ENCODE data around the gene GATA5. TPM values are rescaled to one million over a fixed set of nuclear protein-coding genes. Genes with fewer than 3 reads are reported as not detected.

GATA5 gene
- polyA plus RNA-seq, 1 of the 3 experiments (the other 2 are of a cell fraction), result not detected

DNA sequence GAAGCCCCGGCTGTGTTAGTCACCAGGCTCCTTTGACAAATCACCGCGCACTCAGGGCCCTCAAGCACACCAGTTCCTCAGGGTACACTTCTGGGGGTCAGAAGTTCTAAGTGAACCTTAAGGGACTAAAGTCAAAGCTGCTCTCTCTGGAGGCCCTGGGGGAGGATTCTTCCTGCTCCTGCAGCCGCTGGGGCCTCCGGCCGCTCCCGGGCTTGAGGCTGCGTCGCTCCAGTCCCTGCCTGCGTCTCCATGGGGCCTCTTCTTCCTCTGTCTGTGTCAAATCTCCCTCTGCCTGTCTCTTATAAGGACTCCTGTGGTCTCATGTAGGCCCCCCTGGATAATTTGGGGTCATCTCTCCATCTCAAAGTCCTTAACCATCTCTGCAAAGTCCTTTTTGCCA lies 18.1 kb upstream of the GATA5 start:
- H3K36me3 ChIP-seq (replicated peaks in 1 of 2; ENCODE audit: control insufficient read depth in 1 of 2, insufficient read depth in 2 of 2, low read length in 1 of 2), result no peaks in the 10 kb centered on the region
- ChIA-PET POLR2A (no interaction called here), CTCF (interaction anchor here (0.8 to 6.9 kb wide), 8 partner anchors 16 to 298 kb away, joined by 3 to 62 read pairs (median 6); partner anchors contain the start of gene GATA5)
- H3K9me2 ChIP-seq, result no peaks in the 10 kb centered on the region
- no peak overlapping the region for H2AFZ ChIP-seq (ENCODE audit: low read depth)
- no peak for TF ChIP-seq NFIC (IDR thresholded peaks at IDR 0.05; ENCODE audit: borderline replicate concordance)
- no peak for TF ChIP-seq FOXJ3 (CRISPR knock-in tag; IDR thresholded peaks at IDR 0.05)
- TF ChIP-seq TEAD4 (IDR thresholded peaks at IDR 0.05; ENCODE audit: borderline replicate concordance, insufficient read depth), result no peak
- TF ChIP-seq RCOR1 (IDR thresholded peaks at IDR 0.05; ENCODE audit: low read length), result no peak
- TF ChIP-seq, protein P1, sequence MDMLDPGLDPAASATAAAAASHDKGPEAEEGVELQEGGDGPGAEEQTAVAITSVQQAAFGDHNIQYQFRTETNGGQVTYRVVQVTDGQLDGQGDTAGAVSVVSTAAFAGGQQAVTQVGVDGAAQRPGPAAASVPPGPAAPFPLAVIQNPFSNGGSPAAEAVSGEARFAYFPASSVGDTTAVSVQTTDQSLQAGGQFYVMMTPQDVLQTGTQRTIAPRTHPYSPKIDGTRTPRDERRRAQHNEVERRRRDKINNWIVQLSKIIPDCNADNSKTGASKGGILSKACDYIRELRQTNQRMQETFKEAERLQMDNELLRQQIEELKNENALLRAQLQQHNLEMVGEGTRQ (IDR thresholded peaks at IDR 0.05; ENCODE audit: borderline replicate concordance, low read depth, low read length), result no peak
- no peak for TF ChIP-seq NRF1 (IDR thresholded peaks at IDR 0.05; ENCODE audit: low read depth, low read length)
- TF ChIP-seq, protein P2, sequence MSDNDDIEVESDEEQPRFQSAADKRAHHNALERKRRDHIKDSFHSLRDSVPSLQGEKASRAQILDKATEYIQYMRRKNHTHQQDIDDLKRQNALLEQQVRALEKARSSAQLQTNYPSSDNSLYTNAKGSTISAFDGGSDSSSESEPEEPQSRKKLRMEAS (IDR thresholded peaks at IDR 0.05; ENCODE audit: low read depth), result no peak
- no peak for TF ChIP-seq MEF2A (IDR thresholded peaks at IDR 0.05; ENCODE audit: borderline replicate concordance, low read depth)
- H3K79me2 ChIP-seq (ENCODE audit: insufficient read depth), result no peaks in the 10 kb centered on the region
- no peaks in the 10 kb centered on the region for H4K20me1 ChIP-seq (ENCODE audit: insufficient read depth)
- H3K4me3 ChIP-seq (ENCODE audit: low read depth in 2 of 2, low read length in 1 of 2), result no peak overlapping the region
- no peak overlapping the region for H3K9ac ChIP-seq
- no peaks in the 10 kb centered on the region for H3K27me3 ChIP-seq (ENCODE audit: insufficient read depth)
- H3K4me1 ChIP-seq (ENCODE audit: control insufficient read depth in 1 of 2, insufficient read depth in 2 of 2, low read depth in 1 of 2, low read length in 1 of 2), result peaks cover 0 to 8% of the 10 kb centered on the region in 2 experiments; a peak in 1 of 4 replicates
- H3F3A ChIP-seq (replicated peaks; ENCODE audit: insufficient read depth), result no peaks in the 10 kb centered on the region
- WGBS (ENCODE audit: low lambda C conversion rate), result 94% methylated on average over 10 of the region's 10 CpGs
- H3K4me2 ChIP-seq, result no peak overlapping the region
- DNase-seq, result no peak
- no peaks in the 10 kb centered on the region for H3K9me3 ChIP-seq
- no peak overlapping the region for H3K27ac ChIP-seq (ENCODE audit: low read depth in 2 of 2, low read length in 1 of 2)

DNA sequence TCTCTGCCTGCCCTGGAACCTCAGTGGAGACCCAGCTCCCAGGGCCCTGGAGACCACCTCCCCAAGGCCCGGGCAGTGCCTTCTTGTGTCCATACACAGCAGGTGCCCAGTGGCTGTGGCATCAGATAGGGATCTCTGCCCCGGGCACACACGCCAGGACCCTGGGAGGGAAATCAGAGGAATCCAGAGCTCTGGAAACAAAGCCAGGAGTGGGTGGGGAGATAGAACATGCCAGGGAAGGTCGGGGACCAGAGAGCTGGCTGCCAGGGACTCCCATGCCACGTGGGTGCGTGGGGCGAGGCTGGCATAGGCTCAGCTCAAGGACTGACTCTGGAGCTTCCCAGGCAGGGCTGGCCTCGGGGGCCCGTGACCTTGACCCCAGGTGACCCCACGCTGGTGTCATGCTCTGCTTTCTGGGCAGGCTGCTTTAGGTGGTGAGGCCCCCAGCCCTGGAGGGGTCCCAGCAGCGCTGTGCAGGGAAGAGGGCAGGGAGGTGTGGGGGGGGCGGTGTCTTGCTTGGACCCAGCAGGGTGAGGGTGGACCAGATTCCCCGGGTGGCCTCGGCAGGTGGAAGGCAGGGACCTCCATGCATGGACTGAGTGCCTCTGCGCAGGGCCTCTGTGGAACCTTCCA lies 17.6 kb upstream of the GATA5 start:
- no peak overlapping the region for H3K27ac ChIP-seq (ENCODE audit: low read depth in 2 of 2, low read length in 1 of 2)
- H3F3A ChIP-seq (replicated peaks; ENCODE audit: insufficient read depth), result no peaks in the 10 kb centered on the region
- no peaks in the 10 kb centered on the region for H4K20me1 ChIP-seq (ENCODE audit: insufficient read depth)
- TF ChIP-seq ELF1 (IDR thresholded peaks at IDR 0.05) (no peak), GATA2 (CRISPR knock-in tag; IDR thresholded peaks at IDR 0.05) (peak; percentile 70)
- H3K9me3 ChIP-seq, result no peaks in the 10 kb centered on the region
- H3K36me3 ChIP-seq (replicated peaks in 1 of 2; ENCODE audit: control insufficient read depth in 1 of 2, insufficient read depth in 2 of 2, low read length in 1 of 2), result no peaks in the 10 kb centered on the region
- peaks cover 0 to 8% of the 10 kb centered on the region in 2 experiments; a peak in 1 of 4 replicates for H3K4me1 ChIP-seq (ENCODE audit: control insufficient read depth in 1 of 2, insufficient read depth in 2 of 2, low read depth in 1 of 2, low read length in 1 of 2)
- H3K27me3 ChIP-seq (ENCODE audit: insufficient read depth), result peaks cover 4% of the 10 kb centered on the region; the same call in 1 of the 2 replicates
- ChIA-PET POLR2A (no interaction called here), CTCF (interaction anchor here (0.8 to 6.9 kb wide), 7 partner anchors 15 to 299 kb away, joined by 3 to 62 read pairs (median 9); partner anchors contain the start of gene GATA5)
- H3K9ac ChIP-seq, result no peak overlapping the region
- WGBS (ENCODE audit: low lambda C conversion rate), result 45% methylated on average over 10 of the region's 15 CpGs
- no peaks in the 10 kb centered on the region for H3K9me2 ChIP-seq
- H3K4me3 ChIP-seq (ENCODE audit: low read depth in 2 of 2, low read length in 1 of 2), result no peak overlapping the region
- no peaks in the 10 kb centered on the region for H3K79me2 ChIP-seq (ENCODE audit: insufficient read depth)
- DNase-seq, result peak; percentile 64
- no peak overlapping the region for H3K4me2 ChIP-seq
- no peak overlapping the region for H2AFZ ChIP-seq (ENCODE audit: low read depth)

DNA sequence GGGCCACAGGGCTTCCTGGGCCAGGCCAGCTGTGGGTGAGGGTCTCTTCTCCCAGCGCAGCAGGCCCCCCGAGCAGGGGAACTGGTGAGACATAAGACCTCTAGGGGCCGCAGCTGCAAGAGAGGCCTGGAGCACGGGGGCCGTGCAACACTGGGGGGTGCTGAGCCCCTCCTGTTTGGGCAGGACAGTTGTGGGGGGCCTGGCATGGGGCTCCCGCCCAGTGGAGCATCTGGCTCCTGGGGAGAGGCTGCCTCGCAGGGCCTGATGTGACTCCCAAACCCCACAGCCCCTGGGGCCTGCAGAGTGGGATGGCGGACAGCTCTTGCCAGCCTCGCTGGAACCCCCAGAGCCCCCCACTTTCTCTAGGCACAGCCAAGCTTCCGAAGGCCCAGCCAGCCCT lies 16.9 kb upstream of the GATA5 start:
- no peak overlapping the region for H3K4me3 ChIP-seq (ENCODE audit: low read depth in 2 of 2, low read length in 1 of 2)
- H3K9ac ChIP-seq, result no peak overlapping the region
- POLR2A ChIA-PET, result no interaction called here
- H3K4me2 ChIP-seq, result no peak overlapping the region
- no peak for DNase-seq
- H3K9me3 ChIP-seq, result no peaks in the 10 kb centered on the region
- H3K36me3 ChIP-seq (replicated peaks in 1 of 2; ENCODE audit: control insufficient read depth in 1 of 2, insufficient read depth in 2 of 2, low read length in 1 of 2), result no peaks in the 10 kb centered on the region
- H3K4me1 ChIP-seq (ENCODE audit: control insufficient read depth in 1 of 2, insufficient read depth in 2 of 2, low read depth in 1 of 2, low read length in 1 of 2), result peaks cover 0 to 8% of the 10 kb centered on the region in 2 experiments; a peak in 1 of 4 replicates
- no peaks in the 10 kb centered on the region for H4K20me1 ChIP-seq (ENCODE audit: insufficient read depth)
- H3K27me3 ChIP-seq (ENCODE audit: insufficient read depth), result peaks cover 11% of the 10 kb centered on the region; the same call in 1 of the 2 replicates
- TF ChIP-seq SIN3A (IDR thresholded peaks at IDR 0.05; ENCODE audit: borderline replicate concordance, low read depth, low read length) (no peak), EZH2phosphoT487 (IDR thresholded peaks at IDR 0.05; ENCODE audit: borderline replicate concordance, low read depth) (no peak), YY1 (IDR thresholded peaks at IDR 0.05; ENCODE audit: low read depth) (no peak), TAF1 (IDR thresholded peaks at IDR 0.05; ENCODE audit: borderline replicate concordance, low read depth, low read length) (no peak), TEAD4 (IDR thresholded peaks at IDR 0.05; ENCODE audit: borderline replicate concordance, insufficient read depth) (no peak), GATA2 (CRISPR knock-in tag; IDR thresholded peaks at IDR 0.05) (no peak), FOXM1 (IDR thresholded peaks at IDR 0.05; ENCODE audit: low read depth) (no peak), MXI1 (IDR thresholded peaks at IDR 0.05; ENCODE audit: low read depth, low read length) (no peak), RCOR1 (IDR thresholded peaks at IDR 0.05; ENCODE audit: low read length) (no peak), NFIC (IDR thresholded peaks at IDR 0.05; ENCODE audit: borderline replicate concordance) (no peak), RFX5 (IDR thresholded peaks at IDR 0.05; ENCODE audit: low read length) (no peak), NRF1 (IDR thresholded peaks at IDR 0.05; ENCODE audit: low read depth, low read length) (no peak)
- TF ChIP-seq, protein P3, sequence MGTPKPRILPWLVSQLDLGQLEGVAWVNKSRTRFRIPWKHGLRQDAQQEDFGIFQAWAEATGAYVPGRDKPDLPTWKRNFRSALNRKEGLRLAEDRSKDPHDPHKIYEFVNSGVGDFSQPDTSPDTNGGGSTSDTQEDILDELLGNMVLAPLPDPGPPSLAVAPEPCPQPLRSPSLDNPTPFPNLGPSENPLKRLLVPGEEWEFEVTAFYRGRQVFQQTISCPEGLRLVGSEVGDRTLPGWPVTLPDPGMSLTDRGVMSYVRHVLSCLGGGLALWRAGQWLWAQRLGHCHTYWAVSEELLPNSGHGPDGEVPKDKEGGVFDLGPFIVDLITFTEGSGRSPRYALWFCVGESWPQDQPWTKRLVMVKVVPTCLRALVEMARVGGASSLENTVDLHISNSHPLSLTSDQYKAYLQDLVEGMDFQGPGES (IDR thresholded peaks at IDR 0.05; ENCODE audit: low read depth, low read length), result no peak
- CTCF ChIA-PET, result interaction anchor here (0.9 to 6.9 kb wide), 6 partner anchors 46 to 299 kb away, joined by 3 to 62 read pairs (median 18); no protein-coding TSS in a partner anchor
- no peaks in the 10 kb centered on the region for H3F3A ChIP-seq (replicated peaks; ENCODE audit: insufficient read depth)
- no peak overlapping the region for H3K27ac ChIP-seq (ENCODE audit: low read depth in 2 of 2, low read length in 1 of 2)
- no peaks in the 10 kb centered on the region for H3K79me2 ChIP-seq (ENCODE audit: insufficient read depth)
- no peak overlapping the region for H2AFZ ChIP-seq (ENCODE audit: low read depth)
- 80% methylated on average over 1 of the region's 10 CpGs for WGBS (ENCODE audit: low lambda C conversion rate)
- no peaks in the 10 kb centered on the region for H3K9me2 ChIP-seq
